Measurements from ENCODE around the gene AUTS2. TPM values are rescaled to one million over a fixed set of nuclear protein-coding genes. Genes with fewer than 3 reads are reported as not detected.

AUTS2 gene
- total and polyA plus RNA-seq, 4 donors = 4.9 to 24.4 (median 7.0) TPM

DNA sequence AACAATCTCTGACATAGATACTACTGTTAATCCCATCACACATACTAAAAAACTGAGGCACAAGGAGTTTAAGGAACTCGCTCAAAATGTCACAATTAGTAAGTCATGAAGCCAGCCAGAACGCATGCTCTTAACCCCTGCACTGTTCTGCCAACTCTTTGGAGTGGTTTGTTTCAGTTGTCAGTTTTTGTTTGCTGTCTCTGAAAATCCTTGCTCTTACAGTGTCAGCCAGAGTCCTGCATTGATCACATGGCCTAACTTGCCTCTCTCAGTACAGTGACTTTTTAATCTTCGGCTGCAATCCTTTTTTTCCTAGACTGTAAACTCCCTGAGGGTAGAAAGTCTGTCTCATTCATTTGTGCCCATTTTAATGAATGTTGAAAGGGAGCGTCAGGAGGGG, 753.8 kb downstream of the AUTS2 start:
- 52% methylated on average over 4 of the region's 4 CpGs for WGBS
- no peak overlapping the region for H3K9ac ChIP-seq (ENCODE audit: low read depth in 1 of 2, low read length in 2 of 2)
- no peaks in the 10 kb centered on the region for H3K4me1 ChIP-seq (ENCODE audit: control insufficient read depth in 4 of 4, insufficient read depth in 4 of 4, low read length in 3 of 4)
- H3K27me3 ChIP-seq (ENCODE audit: control insufficient read depth in 4 of 4, insufficient read depth in 4 of 4, low read length in 3 of 4) = no peaks in the 10 kb centered on the region
- H3K27ac ChIP-seq (ENCODE audit: low read depth in 1 of 2, low read length in 2 of 2) = no peak overlapping the region
- H3K9me3 ChIP-seq (ENCODE audit: control insufficient read depth in 4 of 4, low read length in 3 of 4) = no peaks in the 10 kb centered on the region
- no peak for DNase-seq (ENCODE audit: low spot score)
- TF ChIP-seq, protein P1, sequence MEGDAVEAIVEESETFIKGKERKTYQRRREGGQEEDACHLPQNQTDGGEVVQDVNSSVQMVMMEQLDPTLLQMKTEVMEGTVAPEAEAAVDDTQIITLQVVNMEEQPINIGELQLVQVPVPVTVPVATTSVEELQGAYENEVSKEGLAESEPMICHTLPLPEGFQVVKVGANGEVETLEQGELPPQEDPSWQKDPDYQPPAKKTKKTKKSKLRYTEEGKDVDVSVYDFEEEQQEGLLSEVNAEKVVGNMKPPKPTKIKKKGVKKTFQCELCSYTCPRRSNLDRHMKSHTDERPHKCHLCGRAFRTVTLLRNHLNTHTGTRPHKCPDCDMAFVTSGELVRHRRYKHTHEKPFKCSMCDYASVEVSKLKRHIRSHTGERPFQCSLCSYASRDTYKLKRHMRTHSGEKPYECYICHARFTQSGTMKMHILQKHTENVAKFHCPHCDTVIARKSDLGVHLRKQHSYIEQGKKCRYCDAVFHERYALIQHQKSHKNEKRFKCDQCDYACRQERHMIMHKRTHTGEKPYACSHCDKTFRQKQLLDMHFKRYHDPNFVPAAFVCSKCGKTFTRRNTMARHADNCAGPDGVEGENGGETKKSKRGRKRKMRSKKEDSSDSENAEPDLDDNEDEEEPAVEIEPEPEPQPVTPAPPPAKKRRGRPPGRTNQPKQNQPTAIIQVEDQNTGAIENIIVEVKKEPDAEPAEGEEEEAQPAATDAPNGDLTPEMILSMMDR (IDR thresholded peaks at IDR 0.05; ENCODE audit: low read depth, low read length, missing input control) = no peak
- TF ChIP-seq, protein P2, sequence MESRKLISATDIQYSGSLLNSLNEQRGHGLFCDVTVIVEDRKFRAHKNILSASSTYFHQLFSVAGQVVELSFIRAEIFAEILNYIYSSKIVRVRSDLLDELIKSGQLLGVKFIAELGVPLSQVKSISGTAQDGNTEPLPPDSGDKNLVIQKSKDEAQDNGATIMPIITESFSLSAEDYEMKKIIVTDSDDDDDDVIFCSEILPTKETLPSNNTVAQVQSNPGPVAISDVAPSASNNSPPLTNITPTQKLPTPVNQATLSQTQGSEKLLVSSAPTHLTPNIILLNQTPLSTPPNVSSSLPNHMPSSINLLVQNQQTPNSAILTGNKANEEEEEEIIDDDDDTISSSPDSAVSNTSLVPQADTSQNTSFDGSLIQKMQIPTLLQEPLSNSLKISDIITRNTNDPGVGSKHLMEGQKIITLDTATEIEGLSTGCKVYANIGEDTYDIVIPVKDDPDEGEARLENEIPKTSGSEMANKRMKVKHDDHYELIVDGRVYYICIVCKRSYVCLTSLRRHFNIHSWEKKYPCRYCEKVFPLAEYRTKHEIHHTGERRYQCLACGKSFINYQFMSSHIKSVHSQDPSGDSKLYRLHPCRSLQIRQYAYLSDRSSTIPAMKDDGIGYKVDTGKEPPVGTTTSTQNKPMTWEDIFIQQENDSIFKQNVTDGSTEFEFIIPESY (IDR thresholded peaks at IDR 0.05) = no peak
- TF ChIP-seq EGR1 (IDR thresholded peaks at IDR 0.05; ENCODE audit: low read depth in 2 of 2) (no peak), SP1 (IDR thresholded peaks at IDR 0.05) (no peak), GABPA (IDR thresholded peaks at IDR 0.05 in 1 of 2, conservative IDR thresholded peaks at IDR 0.05 in 1 of 2) (no peak), RXRA (IDR thresholded peaks at IDR 0.05) (no peak), FOXA2 (IDR thresholded peaks at IDR 0.05) (no peak), YY1 (IDR thresholded peaks at IDR 0.05) (no peak), HNF4G (IDR thresholded peaks at IDR 0.05) (no peak), JUND (IDR thresholded peaks at IDR 0.05) (no peak), FOXA1 (IDR thresholded peaks at IDR 0.05) (no peak), TAF1 (conservative IDR thresholded peaks at IDR 0.05) (no peak), RAD21 (IDR thresholded peaks at IDR 0.05) (no peak), HNF4A (conservative IDR thresholded peaks at IDR 0.05) (no peak), NR2F2 (IDR thresholded peaks at IDR 0.05) (no peak)
- TF ChIP-seq, protein P3, sequence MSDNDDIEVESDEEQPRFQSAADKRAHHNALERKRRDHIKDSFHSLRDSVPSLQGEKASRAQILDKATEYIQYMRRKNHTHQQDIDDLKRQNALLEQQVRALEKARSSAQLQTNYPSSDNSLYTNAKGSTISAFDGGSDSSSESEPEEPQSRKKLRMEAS (IDR thresholded peaks at IDR 0.05) = no peak
- TF ChIP-seq, protein P4, sequence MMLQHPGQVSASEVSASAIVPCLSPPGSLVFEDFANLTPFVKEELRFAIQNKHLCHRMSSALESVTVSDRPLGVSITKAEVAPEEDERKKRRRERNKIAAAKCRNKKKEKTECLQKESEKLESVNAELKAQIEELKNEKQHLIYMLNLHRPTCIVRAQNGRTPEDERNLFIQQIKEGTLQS (IDR thresholded peaks at IDR 0.05) = no peak
- TF ChIP-seq, protein P5, sequence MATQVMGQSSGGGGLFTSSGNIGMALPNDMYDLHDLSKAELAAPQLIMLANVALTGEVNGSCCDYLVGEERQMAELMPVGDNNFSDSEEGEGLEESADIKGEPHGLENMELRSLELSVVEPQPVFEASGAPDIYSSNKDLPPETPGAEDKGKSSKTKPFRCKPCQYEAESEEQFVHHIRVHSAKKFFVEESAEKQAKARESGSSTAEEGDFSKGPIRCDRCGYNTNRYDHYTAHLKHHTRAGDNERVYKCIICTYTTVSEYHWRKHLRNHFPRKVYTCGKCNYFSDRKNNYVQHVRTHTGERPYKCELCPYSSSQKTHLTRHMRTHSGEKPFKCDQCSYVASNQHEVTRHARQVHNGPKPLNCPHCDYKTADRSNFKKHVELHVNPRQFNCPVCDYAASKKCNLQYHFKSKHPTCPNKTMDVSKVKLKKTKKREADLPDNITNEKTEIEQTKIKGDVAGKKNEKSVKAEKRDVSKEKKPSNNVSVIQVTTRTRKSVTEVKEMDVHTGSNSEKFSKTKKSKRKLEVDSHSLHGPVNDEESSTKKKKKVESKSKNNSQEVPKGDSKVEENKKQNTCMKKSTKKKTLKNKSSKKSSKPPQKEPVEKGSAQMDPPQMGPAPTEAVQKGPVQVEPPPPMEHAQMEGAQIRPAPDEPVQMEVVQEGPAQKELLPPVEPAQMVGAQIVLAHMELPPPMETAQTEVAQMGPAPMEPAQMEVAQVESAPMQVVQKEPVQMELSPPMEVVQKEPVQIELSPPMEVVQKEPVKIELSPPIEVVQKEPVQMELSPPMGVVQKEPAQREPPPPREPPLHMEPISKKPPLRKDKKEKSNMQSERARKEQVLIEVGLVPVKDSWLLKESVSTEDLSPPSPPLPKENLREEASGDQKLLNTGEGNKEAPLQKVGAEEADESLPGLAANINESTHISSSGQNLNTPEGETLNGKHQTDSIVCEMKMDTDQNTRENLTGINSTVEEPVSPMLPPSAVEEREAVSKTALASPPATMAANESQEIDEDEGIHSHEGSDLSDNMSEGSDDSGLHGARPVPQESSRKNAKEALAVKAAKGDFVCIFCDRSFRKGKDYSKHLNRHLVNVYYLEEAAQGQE (IDR thresholded peaks at IDR 0.05) = no peak
- no peaks in the 10 kb centered on the region for H3K36me3 ChIP-seq (ENCODE audit: control insufficient read depth in 4 of 4, insufficient read depth in 3 of 4, low read depth in 1 of 4, low read length in 3 of 4)
- H3K4me3 ChIP-seq (ENCODE audit: low read depth in 1 of 3, low read length in 3 of 3) = no peak overlapping the region
